SH-SY5Y (cell line): ENCODE results near the gene TTLL8.

Experiments
- GATA2 ChIP-seq: IDR thresholded peaks from 2 replicates; pipeline ENCODE4 v1.6.1; 2011; ENCODE audit warnings: mild to moderate bottlenecking, low read depth, low read length
- GATA3 ChIP-seq: IDR thresholded peaks from 2 replicates; pipeline ENCODE4 v1.6.1; 2011; ENCODE audit warnings: low read depth, mild to moderate bottlenecking, low read length, moderate library complexity

DNA sequence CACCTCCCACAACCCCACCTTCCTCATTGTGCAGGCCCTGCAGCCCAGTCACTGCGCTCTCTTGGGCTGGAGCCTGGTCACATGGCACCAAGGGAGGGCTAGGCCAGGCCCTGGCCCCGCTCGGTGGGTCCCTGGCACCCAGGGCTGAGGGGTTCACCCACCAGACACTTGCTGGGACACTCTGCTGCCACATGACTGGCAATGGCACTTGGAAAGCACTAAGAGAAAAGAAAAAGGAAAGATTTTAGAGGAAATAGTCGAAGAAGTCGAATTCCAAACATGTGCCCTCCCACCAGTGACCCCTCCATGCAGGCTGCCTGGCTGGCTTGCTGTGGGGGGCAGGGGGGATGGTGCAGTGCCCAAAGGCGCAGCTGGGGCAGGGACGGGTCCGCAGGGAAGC, 12.3 kb upstream of the TTLL8 start:
- no peak for TF ChIP-seq GATA2
- TF ChIP-seq GATA3: no peak
